H1 (cell line): ENCODE data around the gene MKNK2. TPM values are rescaled to one million over a fixed set of nuclear protein-coding genes. Genes with fewer than 3 reads are reported as not detected.

Experiments
- E2F6 ChIP-seq: IDR thresholded peaks from 2 replicates; pipeline ENCODE4 v1.6.1; 2012; ENCODE audit warnings: inconsistent platforms
- FOSL1 ChIP-seq: IDR thresholded peaks from 2 replicates; pipeline ENCODE4 v1.6.1; 2011; ENCODE audit warnings: mild to moderate bottlenecking, low read depth, low read length, moderate library complexity; ENCODE audit not compliant: insufficient read depth
- KDM1A ChIP-seq: fragments of 200-600, 300-600 bp; sonication (generic); IDR thresholded peaks from 2 replicates; pipeline ENCODE4 v1.7.1; 2016; ENCODE audit warnings: mild to moderate bottlenecking, low read length, borderline replicate concordance
- RBBP5 ChIP-seq: IDR thresholded peaks from 2 replicates; pipeline ENCODE4 v1.7.1; 2012; ENCODE audit warnings: low read depth, mild to moderate bottlenecking, inconsistent platforms, low read length, moderate library complexity, borderline replicate concordance
- RXRA ChIP-seq: IDR thresholded peaks from 2 replicates; pipeline ENCODE4 v1.6.1; 2011; ENCODE audit warnings: low read depth, mild to moderate bottlenecking, low read length, moderate library complexity; ENCODE audit not compliant: insufficient read depth
- TAF1 ChIP-seq: IDR thresholded peaks from 2 replicates; pipeline ENCODE4 v1.6.1; 2011; ENCODE audit warnings: mild to moderate bottlenecking, low read depth, low read length
- TAF7 ChIP-seq: optimal IDR thresholded peaks from 2 replicates; pipeline ENCODE3; 2011; ENCODE audit warnings: low read depth, mild to moderate bottlenecking, inconsistent platforms, low read length, moderate library complexity, borderline replicate concordance
- polyA plus RNA-seq, 7 experiments: library from polyadenylated mRNA; depleted of rRNA in 3 of 7; stranded (reverse) in 5 of 7; unstranded in 2 of 7; fragments of >200 nt in 5 of 7; fragments of 200-250 nt in 2 of 7; gene quantifications; 1 replicate in 5 of 7; 2 replicates in 1 of 7; 4 replicates in 1 of 7; pipeline versions ENCODE4 v1.2.1 to v1.2.3, GENCODE V29; 2011 to 2013; ENCODE audit warnings: missing spikeins in 2 of 7, mixed read lengths in 2 of 7
- total RNA-seq: library from RNA; stranded (reverse); fragmentation: NEBNext Ultra II Directional; extraction: Animal tissue kit (Norgen Biotek cat#: 25700); gene quantifications from 2 replicates; pipeline ENCODE4 v1.2.1, GENCODE V29; 2021

The MKNK2 gene
- total and polyA plus RNA-seq, 2 of the 8 experiments (the other 6 are each of a cell fraction or from before 2014, with no cell fraction given), result 163 to 166 TPM

GRCh38 chr19:2021453-2022140 is 29.4 kb downstream of the MKNK2 start (continued):
- no peak for TF ChIP-seq FOSL1
- TF ChIP-seq KDM1A, result no peak
- TF ChIP-seq RBBP5, result no peak
- TF ChIP-seq TAF1, result no peak
- TF ChIP-seq TAF7, result no peak
- no peak for TF ChIP-seq E2F6
- TF ChIP-seq RXRA, result no peak
